HG02840 (cell line): ENCODE measurements around the gene BBLN.

ENCODE experiments used
- ATAC-seq: cut with Tn5 transposase; IDR thresholded peaks from one replicate; pipeline ENCODE4 v1.9.1; 2021; ENCODE audit warnings: mild to moderate bottlenecking, moderate library complexity, moderate number of reproducible peaks; ENCODE audit not compliant: unreplicated experiment, low FRiP score

Gene BBLN

GRCh38 chr9:128185979-128186965, 26.2 kb downstream of the BBLN start:
- no peak for ATAC-seq

GRCh38 chr9:128187361-128187760, 27.3 kb downstream of the BBLN start:
- ATAC-seq, result no peak

GRCh38 chr9:128188209-128188608, 28.1 kb downstream of the BBLN start:
- no peak for ATAC-seq

- ATAC-seq, result no peak
Measured at GRCh38 chr9:128190013-128190412, 29.9 kb downstream of the BBLN start.

- ATAC-seq, result peak; percentile 22
Measured at GRCh38 chr9:128190516-128191405, 30.7 kb downstream of the BBLN start.

- ATAC-seq, result peak; percentile 72
Measured at GRCh38 chr9:128191406-128192046, 31.5 kb downstream of the BBLN start, which contains the start of gene CIZ1. Gene CIZ1, minus strand, starts transcription at chr9:128191572. Its CDS starts 715 bp downstream, at chr9:128190857.

GRCh38 chr9:128192601-128193371, 32.7 kb downstream of the BBLN start:
- no peak for ATAC-seq

- ATAC-seq, result no peak
Measured at GRCh38 chr9:128193469-128194096, 33.5 kb downstream of the BBLN start.

- no peak for ATAC-seq
Measured at GRCh38 chr9:128201441-128202369, 41.6 kb downstream of the BBLN start.

- ATAC-seq, result no peak
Measured at GRCh38 chr9:128202648-128203023, 42.6 kb downstream of the BBLN start.

GRCh38 chr9:128203024-128203706, 43.1 kb downstream of the BBLN start, which contains the start of gene DNM1:
Gene DNM1, plus strand, starts transcription at chr9:128203379. Its CDS starts 92 bp downstream, at chr9:128203471.
- peak; percentile 65 for ATAC-seq

GRCh38 chr9:128203707-128204551, 43.9 kb downstream of the BBLN start:
- no peak for ATAC-seq

GRCh38 chr9:128204858-128205257, 44.8 kb downstream of the BBLN start:
- no peak for ATAC-seq

GRCh38 chr9:128205296-128205944, 45.4 kb downstream of the BBLN start:
- no peak for ATAC-seq

GRCh38 chr9:128206484-128206883, 46.4 kb downstream of the BBLN start:
- no peak for ATAC-seq
